GM12872 (cell line): ENCODE measurements around the gene HES4.

Experiments
- TF ChIP-seq, protein P1 (sequence below): IDR thresholded peaks from 3 replicates; pipeline ENCODE4 v1.5.1; 2011; ENCODE audit warnings: low read depth, mild to moderate bottlenecking, low read length, moderate library complexity; ENCODE audit not compliant: insufficient read depth

Gene HES4

DNA sequence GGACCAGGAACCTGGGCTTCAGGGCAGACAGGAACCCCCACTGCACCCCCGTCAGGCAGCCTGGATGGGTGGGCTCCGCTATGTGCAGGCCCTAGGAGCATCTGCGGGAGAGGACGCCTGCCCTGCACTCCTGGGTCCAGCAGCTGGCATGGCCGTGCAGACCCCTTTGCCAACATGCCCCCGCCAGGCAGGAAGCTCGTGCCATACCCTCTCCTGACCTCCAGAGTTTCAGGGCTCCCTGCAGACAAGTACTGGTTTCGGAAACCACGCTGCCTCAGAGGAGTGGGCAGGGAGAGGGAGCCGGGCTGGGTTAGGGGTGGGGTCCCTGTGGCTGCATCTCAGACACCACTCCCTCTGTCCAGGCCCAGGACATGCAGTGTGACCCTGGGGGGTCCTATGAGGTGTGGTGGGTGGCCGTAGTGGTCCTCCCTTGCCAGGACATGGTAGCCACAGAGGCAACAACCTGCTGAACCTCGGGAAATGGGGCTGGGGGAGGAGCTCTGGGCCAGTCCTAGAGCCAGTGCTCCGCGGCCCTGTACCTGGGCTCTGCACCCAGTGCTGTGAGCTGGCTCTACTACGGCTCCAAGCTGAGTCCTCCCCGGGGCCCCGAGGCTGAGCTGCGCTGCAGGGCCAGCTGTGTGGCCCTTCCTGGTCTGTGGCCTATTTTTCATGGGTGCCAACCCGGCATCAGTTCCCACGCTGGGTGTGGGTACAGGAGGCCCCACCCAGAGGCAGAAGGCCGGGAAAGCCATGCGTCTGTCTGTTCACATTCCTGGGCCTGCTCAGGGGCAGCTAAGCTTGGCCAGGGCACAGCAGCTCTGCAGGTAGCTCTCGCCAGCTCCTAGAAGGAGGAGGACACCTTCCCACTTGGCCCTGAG is 32.2 kb downstream of the HES4 start:
- TF ChIP-seq, protein P1, sequence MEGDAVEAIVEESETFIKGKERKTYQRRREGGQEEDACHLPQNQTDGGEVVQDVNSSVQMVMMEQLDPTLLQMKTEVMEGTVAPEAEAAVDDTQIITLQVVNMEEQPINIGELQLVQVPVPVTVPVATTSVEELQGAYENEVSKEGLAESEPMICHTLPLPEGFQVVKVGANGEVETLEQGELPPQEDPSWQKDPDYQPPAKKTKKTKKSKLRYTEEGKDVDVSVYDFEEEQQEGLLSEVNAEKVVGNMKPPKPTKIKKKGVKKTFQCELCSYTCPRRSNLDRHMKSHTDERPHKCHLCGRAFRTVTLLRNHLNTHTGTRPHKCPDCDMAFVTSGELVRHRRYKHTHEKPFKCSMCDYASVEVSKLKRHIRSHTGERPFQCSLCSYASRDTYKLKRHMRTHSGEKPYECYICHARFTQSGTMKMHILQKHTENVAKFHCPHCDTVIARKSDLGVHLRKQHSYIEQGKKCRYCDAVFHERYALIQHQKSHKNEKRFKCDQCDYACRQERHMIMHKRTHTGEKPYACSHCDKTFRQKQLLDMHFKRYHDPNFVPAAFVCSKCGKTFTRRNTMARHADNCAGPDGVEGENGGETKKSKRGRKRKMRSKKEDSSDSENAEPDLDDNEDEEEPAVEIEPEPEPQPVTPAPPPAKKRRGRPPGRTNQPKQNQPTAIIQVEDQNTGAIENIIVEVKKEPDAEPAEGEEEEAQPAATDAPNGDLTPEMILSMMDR: no peak

DNA sequence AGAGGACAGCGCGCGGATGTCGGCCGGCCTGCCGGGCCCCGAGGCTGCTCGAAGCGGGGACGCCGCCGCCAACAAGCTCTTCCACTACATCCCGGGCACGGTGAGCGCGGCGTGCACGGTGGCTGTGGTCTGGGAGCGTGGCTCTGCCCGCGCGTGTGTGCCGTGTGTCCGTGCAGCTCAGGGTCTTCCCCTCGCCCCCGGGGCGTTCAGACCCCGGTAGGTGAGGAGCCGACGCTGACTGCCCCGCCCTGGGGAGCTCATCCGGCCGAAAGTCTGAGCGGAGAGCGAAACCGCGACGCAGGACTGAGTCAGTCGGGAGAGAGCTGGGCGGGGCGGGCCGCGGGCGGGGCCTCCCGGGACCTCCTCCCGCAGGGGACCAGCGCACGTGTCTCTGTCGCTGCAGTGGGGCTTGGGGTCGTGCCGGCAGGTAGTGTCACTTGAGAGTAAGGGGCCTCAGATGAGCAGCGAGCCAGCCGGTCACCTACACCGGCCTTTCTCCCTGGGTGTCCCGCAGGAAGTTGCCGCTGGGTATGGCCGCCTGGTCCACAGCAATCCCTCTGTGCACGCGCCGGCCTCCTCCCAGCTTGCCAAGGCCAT is 33.1 kb downstream of the HES4 start:
- TF ChIP-seq, protein P1: no peak

DNA sequence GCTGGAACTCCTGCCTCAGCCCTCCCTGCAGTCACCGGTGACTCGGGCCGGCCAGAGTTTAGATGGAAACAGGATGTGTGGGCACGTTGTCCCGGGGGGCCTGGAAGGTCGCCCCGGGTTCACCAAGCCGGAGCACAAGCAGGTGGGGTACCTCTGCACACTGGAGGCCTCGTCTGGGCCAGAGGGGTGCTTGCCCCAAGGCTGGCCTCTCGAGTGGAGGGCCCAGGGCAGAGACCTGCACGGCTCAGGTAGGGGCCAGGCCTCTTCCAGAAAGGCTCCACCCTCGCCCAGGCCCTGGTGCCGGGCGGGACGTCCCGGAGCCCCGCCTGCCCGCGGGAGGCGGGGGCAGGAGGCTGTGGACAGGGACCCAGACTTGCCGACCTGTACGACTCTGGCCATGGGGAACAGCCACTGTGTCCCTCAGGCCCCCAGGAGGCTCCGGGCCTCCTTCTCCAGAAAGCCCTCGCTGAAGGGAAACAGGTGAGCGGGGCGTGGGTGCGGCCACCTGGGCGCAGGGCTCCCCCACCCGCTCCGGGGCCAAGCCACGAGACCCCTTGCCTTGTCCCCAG is 33.7 kb downstream of the HES4 start, which contains the start of gene PLEKHN1:
TSS of gene PLEKHN1 (plus strand) at position 348 of the 569 bp plus-strand sequence. CDS start at position 398, 50 bp downstream.
- TF ChIP-seq, protein P1: no peak

DNA sequence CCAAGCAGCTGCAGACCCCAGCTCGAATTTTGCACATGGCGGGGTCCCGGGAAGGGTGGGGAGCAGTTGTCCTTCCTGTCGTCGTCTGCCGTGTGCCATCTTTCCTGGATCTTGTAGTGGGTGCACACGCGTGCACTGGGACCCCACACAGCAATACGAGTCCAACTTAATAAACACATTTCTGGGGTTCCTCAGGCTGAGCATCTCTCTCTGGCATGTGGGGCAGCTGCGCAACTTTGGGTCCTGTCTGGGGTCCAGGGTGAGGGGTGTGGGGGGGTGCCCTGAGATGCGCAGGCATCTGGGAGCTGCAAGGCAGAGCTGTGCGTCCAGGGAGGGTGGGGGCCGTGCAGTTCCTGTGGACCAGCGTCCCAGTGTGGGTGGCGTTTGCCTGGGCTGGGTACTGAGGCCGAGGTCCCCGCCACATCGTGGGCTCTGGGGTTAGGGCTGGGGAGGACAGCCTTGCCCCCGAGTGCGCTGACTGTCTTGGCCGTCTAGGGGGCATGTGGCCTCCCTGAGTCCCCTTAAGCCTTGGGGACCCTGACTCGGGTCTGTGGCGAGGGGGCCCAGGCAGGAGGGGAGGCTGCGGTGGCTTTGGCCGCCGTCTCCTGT is 34.3 kb downstream of the HES4 start:
- TF ChIP-seq, protein P1: no peak

DNA sequence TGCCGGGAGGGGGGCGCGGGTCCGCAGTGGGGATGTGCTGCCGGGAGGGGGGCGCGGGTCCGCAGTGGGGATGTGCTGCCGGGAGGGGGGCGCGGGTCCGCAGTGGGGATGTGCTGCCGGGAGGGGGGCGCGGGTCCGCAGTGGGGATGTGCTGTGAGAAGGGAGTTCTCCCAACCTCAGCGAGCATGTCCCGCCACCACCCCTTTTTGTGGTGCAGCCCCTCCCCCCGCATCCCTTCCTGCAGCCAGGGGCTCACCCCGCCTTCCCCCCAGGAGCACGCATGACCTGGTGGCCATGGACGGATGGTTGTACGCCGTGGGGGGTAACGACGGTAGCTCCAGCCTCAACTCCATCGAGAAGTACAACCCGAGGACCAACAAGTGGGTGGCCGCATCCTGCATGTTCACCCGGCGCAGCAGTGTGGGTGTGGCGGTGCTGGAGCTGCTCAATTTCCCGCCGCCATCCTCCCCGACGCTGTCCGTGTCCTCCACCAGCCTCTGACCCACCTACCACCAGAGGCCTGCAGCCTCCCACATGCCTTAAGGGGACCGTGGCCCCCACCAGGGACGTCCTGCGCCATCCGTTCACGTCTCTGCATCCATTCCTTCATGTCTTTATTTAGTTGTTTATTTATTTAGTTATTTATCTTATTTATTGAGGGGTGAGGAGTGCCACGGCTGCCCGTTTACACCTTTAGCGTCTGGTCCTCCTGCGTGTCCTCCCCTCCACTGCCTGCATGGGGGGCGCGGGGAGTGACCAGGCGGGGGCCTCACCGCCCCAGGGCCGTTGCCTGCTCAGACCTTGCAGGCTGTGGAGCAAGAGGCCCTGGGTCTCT is 35.0 kb downstream of the HES4 start:
- TF ChIP-seq, protein P1: no peak

DNA sequence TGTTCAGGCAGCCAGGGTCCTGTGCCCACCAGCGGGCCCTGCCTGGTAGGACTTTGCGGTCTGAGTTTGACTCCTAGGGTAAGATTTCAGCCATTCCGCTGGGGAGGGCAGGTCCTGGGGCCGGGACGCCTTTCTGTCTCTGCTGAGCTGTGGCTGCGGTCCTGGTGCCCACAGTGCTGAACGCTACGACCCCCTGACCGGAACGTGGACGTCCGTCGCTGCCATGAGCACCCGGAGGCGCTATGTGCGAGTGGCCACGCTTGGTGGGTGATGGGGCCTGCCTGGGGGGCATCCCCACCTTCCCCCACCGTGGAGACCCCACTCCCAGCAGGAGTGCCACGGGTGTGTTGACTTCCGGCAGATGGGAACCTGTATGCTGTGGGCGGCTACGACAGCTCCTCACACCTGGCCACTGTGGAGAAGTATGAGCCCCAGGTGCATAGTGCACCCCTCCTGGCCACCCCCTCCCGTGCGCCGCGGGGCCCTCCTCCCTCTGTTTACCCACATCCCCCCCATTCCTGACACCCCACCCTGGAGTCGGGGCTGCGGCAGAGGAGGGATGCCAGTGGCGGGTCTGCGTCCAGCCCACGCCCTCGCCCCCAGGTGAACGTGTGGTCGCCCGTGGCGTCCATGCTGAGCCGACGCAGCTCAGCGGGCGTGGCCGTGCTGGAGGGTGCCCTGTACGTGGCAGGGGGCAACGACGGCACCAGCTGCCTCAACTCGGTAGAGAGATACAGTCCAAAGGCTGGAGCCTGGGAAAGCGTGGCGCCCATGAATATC is 36.0 kb downstream of the HES4 start:
- TF ChIP-seq, protein P1: no peak
